DOHH2 (cell line): Measurements from ENCODE around the gene ZSWIM6.

Experiments used
- H3F3A ChIP-seq: fragments of 200-600 bp; sonication (generic), shearing (Covaris generic); 2 replicates; pipeline ENCODE4 v1.6.0; 2016; ENCODE audit warnings: antibody characterized with exemption, mild to moderate bottlenecking; ENCODE audit not compliant: control insufficient read depth, insufficient read depth
- H3K27ac ChIP-seq: fragments of 200-600 bp; sonication (generic); 2 replicates; pipeline ENCODE4 v1.5.1; 2014; ENCODE audit warnings: low read depth, mild to moderate bottlenecking, low read length, moderate library complexity
- H3K27me3 ChIP-seq: fragments of 200-600 bp; sonication (generic); 2 replicates; pipeline ENCODE4 v1.6.1; 2014; ENCODE audit warnings: mild to moderate bottlenecking, low read length, mixed read lengths; ENCODE audit not compliant: control insufficient read depth
- H3K36me3 ChIP-seq: fragments of 200-600 bp; sonication (generic); 2 replicates; pipeline ENCODE4 v1.6.1; 2014; ENCODE audit warnings: mild to moderate bottlenecking, low read length, moderate library complexity, mixed read lengths; ENCODE audit not compliant: control insufficient read depth
- H3K4me1 ChIP-seq: fragments of 200-600 bp; sonication (generic); 2 replicates; pipeline ENCODE4 v1.6.1; 2014; ENCODE audit warnings: mild to moderate bottlenecking, low read length, mixed read lengths; ENCODE audit not compliant: control insufficient read depth
- H3K4me2 ChIP-seq: fragments of 200-600 bp; sonication (generic); 2 replicates; pipeline ENCODE4 v1.6.0; 2014; ENCODE audit warnings: mild to moderate bottlenecking, low read length, moderate library complexity
- H3K4me3 ChIP-seq: fragments of 200-600 bp; sonication (generic); 2 replicates; pipeline ENCODE4 v1.5.1; 2014; ENCODE audit warnings: mild to moderate bottlenecking, low read length, mixed read lengths
- H3K79me2 ChIP-seq: fragments of 200-600 bp; sonication (generic); 2 replicates; pipeline ENCODE4 v1.6.1; 2014; ENCODE audit warnings: mild to moderate bottlenecking, low read length, mixed read lengths; ENCODE audit not compliant: control insufficient read depth
- H3K9me2 ChIP-seq: fragments of 200-600 bp; sonication (generic); replicated peaks from 2 replicates; pipeline ENCODE4 v1.6.1; 2014; ENCODE audit warnings: mild to moderate bottlenecking, low read length, mixed read lengths; ENCODE audit not compliant: control insufficient read depth
- H3K9me3 ChIP-seq: fragments of 200-600 bp; sonication (generic); 2 replicates; pipeline ENCODE4 v1.6.1; 2014; ENCODE audit warnings: antibody characterized with exemption, low read length, mixed read lengths; ENCODE audit not compliant: control insufficient read depth, insufficient read depth
- H4K20me1 ChIP-seq: fragments of 200-600 bp; sonication (generic); 2 replicates; pipeline ENCODE4 v1.6.0; 2014; ENCODE audit warnings: low read depth, mild to moderate bottlenecking, antibody characterized with exemption, low read length, moderate library complexity; ENCODE audit not compliant: control insufficient read depth, insufficient read depth
- CTCF ChIP-seq: fragments of 200-600 bp; sonication (generic); IDR thresholded peaks from one replicate; pipeline ENCODE4 v1.5.1; 2014; ENCODE audit warnings: antibody characterized with exemption, mild to moderate bottlenecking, low read depth, low read length; ENCODE audit not compliant: poor library complexity, severe bottlenecking
- EZH2phosphoT487 ChIP-seq: fragments of 200-600 bp; sonication (generic); IDR thresholded peaks from 2 replicates; pipeline ENCODE4 v1.6.1; 2017; ENCODE audit warnings: borderline replicate concordance, mild to moderate bottlenecking, antibody characterized with exemption, low read length, moderate library complexity, mixed read lengths

ZSWIM6 gene

DNA sequence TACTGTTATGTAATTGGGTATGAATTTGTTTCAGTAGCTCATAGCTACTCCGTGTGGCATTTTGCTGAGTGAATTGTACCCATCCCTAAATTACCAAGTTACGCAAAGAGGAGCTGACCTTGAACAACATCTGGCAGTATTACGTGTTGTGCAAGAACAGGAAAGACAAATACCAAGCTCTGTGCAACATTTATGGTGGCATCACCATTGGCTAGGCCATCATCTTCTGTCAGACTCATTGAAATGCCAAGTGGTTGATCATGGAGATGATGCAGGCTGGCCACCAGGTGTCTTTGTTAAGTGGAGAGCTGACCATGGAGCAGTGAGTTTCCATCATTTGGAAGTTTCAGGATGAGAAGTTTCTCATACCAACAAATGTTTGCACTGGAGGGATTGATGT, 15.0 kb downstream of the ZSWIM6 start:
- H3K4me3 ChIP-seq = no peak overlapping the region
- no peaks in the 10 kb centered on the region for H3K4me1 ChIP-seq

GRCh38 chr5:61348447-61348846, 16.4 kb downstream of the ZSWIM6 start:
- no peak overlapping the region for H3K27ac ChIP-seq
- H3K27me3 ChIP-seq = no peaks in the 10 kb centered on the region
- no peaks in the 10 kb centered on the region for H4K20me1 ChIP-seq
- no peaks in the 10 kb centered on the region for H3K79me2 ChIP-seq
- no peaks in the 10 kb centered on the region for H3K9me2 ChIP-seq
- no peaks in the 10 kb centered on the region for H3K36me3 ChIP-seq
- no peaks in the 10 kb centered on the region for H3K4me1 ChIP-seq
- H3K4me2 ChIP-seq = no peak overlapping the region
- no peak for TF ChIP-seq EZH2phosphoT487
- no peak for TF ChIP-seq CTCF
- no peaks in the 10 kb centered on the region for H3F3A ChIP-seq
- H3K4me3 ChIP-seq = no peak overlapping the region
- no peaks in the 10 kb centered on the region for H3K9me3 ChIP-seq

More for the DNA sequence above, 15.0 kb downstream of the ZSWIM6 start:
- Histone ChIP-seq H3K27ac (no peak overlapping the region), H3K9me2 (no peaks in the 10 kb centered on the region), H3K4me2 (no peak overlapping the region), H3K79me2 (no peaks in the 10 kb centered on the region), H4K20me1 (no peaks in the 10 kb centered on the region), H3F3A (no peaks in the 10 kb centered on the region), H3K27me3 (no peaks in the 10 kb centered on the region), H3K36me3 (no peaks in the 10 kb centered on the region), H3K9me3 (no peaks in the 10 kb centered on the region)
- TF ChIP-seq CTCF = no peak
- TF ChIP-seq EZH2phosphoT487 = no peak

- Histone ChIP-seq H4K20me1 (no peaks in the 10 kb centered on the region), H3K4me1 (no peaks in the 10 kb centered on the region), H3K36me3 (no peaks in the 10 kb centered on the region), H3K27me3 (no peaks in the 10 kb centered on the region), H3K79me2 (no peaks in the 10 kb centered on the region), H3K27ac (no peak overlapping the region), H3K4me3 (no peak overlapping the region), H3K9me2 (no peaks in the 10 kb centered on the region), H3K9me3 (no peaks in the 10 kb centered on the region), H3F3A (no peaks in the 10 kb centered on the region), H3K4me2 (no peak overlapping the region)
- TF ChIP-seq CTCF (no peak), EZH2phosphoT487 (no peak)
Observed at GRCh38 chr5:61349935-61350334, 17.9 kb downstream of the ZSWIM6 start.

DNA sequence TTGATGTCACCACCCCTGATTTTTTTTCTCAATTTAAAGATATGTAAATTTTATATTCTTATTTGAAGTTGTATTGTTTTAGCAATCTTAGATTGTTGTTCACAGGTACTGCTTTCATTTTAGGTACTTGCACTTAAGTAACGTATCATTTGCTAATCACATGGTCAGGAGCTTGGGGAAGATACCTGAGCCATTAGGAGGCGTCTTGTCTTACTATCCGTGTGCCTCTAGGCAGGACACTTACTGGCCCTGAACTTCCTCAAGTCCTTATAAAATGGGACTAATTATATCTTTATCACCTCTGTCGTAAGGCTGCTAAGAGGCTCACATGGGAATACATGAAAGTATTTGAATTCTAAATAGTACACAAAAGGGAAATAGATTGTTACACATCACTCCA, 18.5 kb downstream of the ZSWIM6 start:
- no peak overlapping the region for H3K4me3 ChIP-seq
- no peaks in the 10 kb centered on the region for H3K79me2 ChIP-seq
- no peaks in the 10 kb centered on the region for H3K27me3 ChIP-seq
- no peaks in the 10 kb centered on the region for H3K36me3 ChIP-seq
- TF ChIP-seq EZH2phosphoT487 (no peak), CTCF (no peak)
- H3K9me2 ChIP-seq = no peaks in the 10 kb centered on the region
- H3K4me1 ChIP-seq = no peaks in the 10 kb centered on the region
- H3F3A ChIP-seq = no peaks in the 10 kb centered on the region
- no peaks in the 10 kb centered on the region for H3K9me3 ChIP-seq
- no peak overlapping the region for H3K27ac ChIP-seq
- no peaks in the 10 kb centered on the region for H4K20me1 ChIP-seq
- H3K4me2 ChIP-seq = no peak overlapping the region
